H9 (cell line): ENCODE measurements around the gene SEMA3G. TPM values are rescaled to one million over a fixed set of nuclear protein-coding genes. Genes with fewer than 3 reads are reported as not detected.

Source experiments
- DNase-seq: peaks from one replicate; pipeline ENCODE4 v3.0.0-alpha.2; 2017
- H2AFZ ChIP-seq: one replicate; pipeline ENCODE4 v1.6.1; 2013; ENCODE audit warnings: mild to moderate bottlenecking, low read length, control low read depth, moderate library complexity
- H2AK5ac ChIP-seq: 2 replicates; pipeline ENCODE4 v1.6.1; 2013; ENCODE audit warnings: low read length, control low read depth, mixed read lengths; ENCODE audit not compliant: insufficient read length
- H2BK120ac ChIP-seq: one replicate; pipeline ENCODE4 v1.6.1; 2013; ENCODE audit warnings: low read depth, mild to moderate bottlenecking, low read length, control low read depth, inconsistent platforms; ENCODE audit not compliant: poor library complexity, severe bottlenecking
- H2BK12ac ChIP-seq: 2 replicates; pipeline ENCODE4 v1.6.1; 2013; ENCODE audit warnings: low read length, control low read depth, mixed read lengths, low read depth; ENCODE audit not compliant: insufficient read length
- H2BK15ac ChIP-seq: 2 replicates; pipeline ENCODE4 v1.6.1; 2013; ENCODE audit warnings: low read depth, low read length, control low read depth
- H2BK20ac ChIP-seq: one replicate; pipeline ENCODE4 v1.6.1; 2013; ENCODE audit warnings: low read depth, mild to moderate bottlenecking, low read length, control low read depth, inconsistent platforms; ENCODE audit not compliant: poor library complexity, severe bottlenecking
- H2BK5ac ChIP-seq: 2 replicates; pipeline ENCODE4 v1.6.1; 2013; ENCODE audit warnings: low read length, control low read depth, mixed read lengths; ENCODE audit not compliant: insufficient read length
- H3K14ac ChIP-seq: 2 replicates; pipeline ENCODE4 v1.6.1; 2013; ENCODE audit warnings: low read length, control low read depth; ENCODE audit not compliant: insufficient read depth
- H3K18ac ChIP-seq: 2 replicates; pipeline ENCODE4 v1.6.1; 2013; ENCODE audit warnings: low read depth, mild to moderate bottlenecking, mixed read lengths, low read length, control low read depth; ENCODE audit not compliant: insufficient read length
- H3K23ac ChIP-seq: 2 replicates; pipeline ENCODE4 v1.6.1; 2013; ENCODE audit warnings: low read length, control low read depth, mixed read lengths, low read depth; ENCODE audit not compliant: insufficient read length
- H3K23me2 ChIP-seq: 2 replicates; pipeline ENCODE4 v1.6.1; 2013; ENCODE audit warnings: low read depth, mild to moderate bottlenecking, mixed read lengths, low read length, control low read depth; ENCODE audit not compliant: insufficient read length, poor library complexity, severe bottlenecking
- H3K27ac ChIP-seq: 2 replicates; pipeline ENCODE4 v1.5.1; 2013; ENCODE audit warnings: low read length, control low read depth, mixed read lengths, low read depth; ENCODE audit not compliant: insufficient read length
- H3K27me3 ChIP-seq: 2 replicates; pipeline ENCODE4 v1.6.1; 2013; ENCODE audit warnings: low read length, control low read depth, inconsistent platforms; ENCODE audit not compliant: insufficient read depth
- H3K4ac ChIP-seq: 2 replicates; pipeline ENCODE4 v1.6.1; 2013; ENCODE audit warnings: low read depth, mild to moderate bottlenecking, control low read depth, inconsistent platforms, low read length, moderate library complexity
- H3K4me1 ChIP-seq: 2 replicates; pipeline ENCODE4 v1.6.1; 2013; ENCODE audit warnings: low read length, control low read depth, inconsistent platforms; ENCODE audit not compliant: insufficient read depth
- H3K4me2 ChIP-seq: 2 replicates; pipeline ENCODE4 v1.6.1; 2013; ENCODE audit warnings: low read length, control low read depth, mixed read lengths; ENCODE audit not compliant: insufficient read length, insufficient read depth
- H3K56ac ChIP-seq: 2 replicates; pipeline ENCODE4 v1.6.1; 2013; ENCODE audit warnings: low read depth, mild to moderate bottlenecking, mixed read lengths, low read length, control low read depth; ENCODE audit not compliant: insufficient read length
- H3K79me1 ChIP-seq: 2 replicates; pipeline ENCODE4 v1.6.1; 2013; ENCODE audit warnings: low read depth, mild to moderate bottlenecking, moderate library complexity, low read length, control low read depth, inconsistent platforms; ENCODE audit not compliant: insufficient read depth, poor library complexity, severe bottlenecking
- H3K79me2 ChIP-seq: 2 replicates; pipeline ENCODE4 v1.6.1; 2013; ENCODE audit warnings: low read length, control low read depth, inconsistent platforms; ENCODE audit not compliant: insufficient read depth
- H3K9ac ChIP-seq: 2 replicates; pipeline ENCODE4 v1.6.1; 2013; ENCODE audit warnings: low read length, control low read depth, mixed read lengths; ENCODE audit not compliant: insufficient read length; ENCODE audit errors: extremely low read depth
- H3K9me3 ChIP-seq: one replicate; pipeline ENCODE4 v1.6.1; 2013; ENCODE audit warnings: low read depth, low read length, inconsistent platforms; ENCODE audit not compliant: control insufficient read depth
- H3T11ph ChIP-seq: one replicate; pipeline ENCODE4 v1.6.1; 2013; ENCODE audit warnings: mild to moderate bottlenecking, low read length, control low read depth, inconsistent platforms
- H4K20me1 ChIP-seq: one replicate; pipeline ENCODE4 v1.6.1; 2013; ENCODE audit not compliant: control insufficient read depth, insufficient read length, insufficient read depth
- H4K5ac ChIP-seq: 2 replicates; pipeline ENCODE4 v1.6.1; 2013; ENCODE audit warnings: low read depth, mild to moderate bottlenecking, mixed read lengths, low read length, control low read depth; ENCODE audit not compliant: insufficient read length
- H4K8ac ChIP-seq: replicated peaks from 2 replicates; pipeline ENCODE4 v1.6.1; 2013; ENCODE audit warnings: low read length, control low read depth, mixed read lengths, low read depth; ENCODE audit not compliant: insufficient read length
- H4K91ac ChIP-seq: 2 replicates; pipeline ENCODE4 v1.6.1; 2013; ENCODE audit warnings: low read depth, mild to moderate bottlenecking, moderate library complexity, mixed read lengths, low read length, control low read depth; ENCODE audit not compliant: insufficient read length
- H3K27ac Mint-ChIP-seq, 3 experiments: 2 replicates in 2 of 3; 3 replicates in 1 of 3; pipeline ENCODE4 v1.8.0; 2020 to 2021; ENCODE audit warnings: mixed read lengths in 3 of 3, mild to moderate bottlenecking in 1 of 3, moderate library complexity in 1 of 3
- H3K27me3 Mint-ChIP-seq: 2 replicates; pipeline ENCODE4 v1.8.0; 2021; ENCODE audit warnings: low read depth, mild to moderate bottlenecking, moderate library complexity, mixed read lengths
- H3K36me3 Mint-ChIP-seq, 3 experiments: 2 replicates in 2 of 3; 3 replicates in 1 of 3; pipeline ENCODE4 v1.8.0; 2020 to 2021; ENCODE audit warnings: low read depth in 3 of 3, mixed read lengths in 3 of 3; ENCODE audit not compliant: insufficient read depth in 1 of 3
- H3K4me1 Mint-ChIP-seq, 2 experiments: 2 replicates each; pipeline ENCODE4 v1.8.0; 2020; ENCODE audit warnings: mixed read lengths in 2 of 2
- H3K4me3 Mint-ChIP-seq, 2 experiments: 2 replicates in 1 of 2; 3 replicates in 1 of 2; pipeline ENCODE4 v1.8.0; 2020 to 2021; ENCODE audit warnings: mild to moderate bottlenecking in 2 of 2, mixed read lengths in 2 of 2, moderate library complexity in 1 of 2
- H3K9me3 Mint-ChIP-seq, 2 experiments: 2 replicates in 1 of 2; 3 replicates in 1 of 2; pipeline ENCODE4 v1.8.0; 2020; ENCODE audit warnings: mild to moderate bottlenecking in 2 of 2, mixed read lengths in 2 of 2, moderate library complexity in 1 of 2
- WGBS: extraction: QIAGEN DNeasy Blood & Tissue Kit; methylation state at CpG from one replicate; pipeline ENCODE4 v1.1.7; 2013; ENCODE audit warnings: missing lambda C conversion rate, low lambda C conversion rate, mixed read lengths; ENCODE audit not compliant: insufficient read length; ENCODE audit errors: extremely low coverage; 5-methylcytosine and 5-hydroxymethylcytosine counted together
- total RNA-seq: library from RNA; stranded (reverse); gene quantifications from 2 replicates; pipeline ENCODE4 v1.2.1, GENCODE V29; 2021
- TF ChIP-seq, protein P1 (sequence below): fragments of 200-600 bp; sonication (generic); conservative IDR thresholded peaks from 3 replicates; pipeline ENCODE4 v1.8.0; 2021; ENCODE audit warnings: antibody characterized with exemption, mild to moderate bottlenecking

SEMA3G gene
- total RNA-seq, 1 experiment from 2014 or later = 2.4 TPM

DNA sequence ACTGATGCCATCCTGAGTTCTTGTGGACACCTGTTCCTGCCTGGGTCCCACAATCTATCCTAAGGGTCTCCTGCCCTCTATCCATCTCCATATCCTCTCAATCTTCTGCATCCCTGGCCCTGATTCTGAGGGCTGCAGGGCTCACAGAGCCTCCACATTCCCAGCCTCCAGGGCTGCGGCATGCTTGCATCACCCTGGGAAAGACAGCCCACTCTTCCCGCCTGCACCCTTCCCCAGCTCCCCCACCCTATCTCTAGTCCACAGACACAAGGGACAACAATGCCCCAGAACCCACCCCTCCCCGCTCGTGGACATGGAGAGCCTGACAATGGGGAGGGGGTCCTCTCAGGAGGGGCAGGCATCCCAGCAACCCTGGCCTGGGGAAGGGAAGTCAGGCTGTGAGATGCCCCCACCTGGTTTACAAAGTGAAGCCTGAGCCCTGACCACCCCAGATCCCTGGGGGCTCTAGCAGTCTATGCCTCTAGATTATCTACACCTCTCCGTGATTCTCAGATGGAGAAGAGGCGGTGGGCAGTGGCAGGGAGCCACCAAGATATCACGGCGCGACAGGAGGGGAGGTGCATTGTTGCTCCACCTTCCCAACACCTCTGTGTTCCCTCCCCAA is 10.3 kb downstream of the SEMA3G start:
- Histone ChIP-seq H4K8ac (no peak overlapping the region), H4K5ac (no peak overlapping the region), H3K9me3 (no peaks in the 10 kb centered on the region), H3K56ac (no peak overlapping the region), H2AFZ (no peak overlapping the region), H2AK5ac (no peak overlapping the region), H3K4me2 (no peak overlapping the region), H3T11ph (no peak overlapping the region), H4K91ac (no peak overlapping the region), H3K27ac (no peak overlapping the region), H3K27me3 (no peaks in the 10 kb centered on the region), H2BK12ac (no peak overlapping the region), H2BK15ac (no peak overlapping the region), H4K20me1 (no peaks in the 10 kb centered on the region), H2BK20ac (no peak overlapping the region), H3K4me1 (no peaks in the 10 kb centered on the region), H3K23me2 (no peaks in the 10 kb centered on the region), H2BK120ac (no peak overlapping the region), H3K9ac (no peak overlapping the region), H3K4ac (no peak overlapping the region), H3K79me2 (no peaks in the 10 kb centered on the region), H3K79me1 (no peaks in the 10 kb centered on the region), H2BK5ac (no peak overlapping the region), H3K23ac (no peak overlapping the region), H3K14ac (no peak overlapping the region), H3K18ac (no peak overlapping the region)
- Mint-ChIP-seq H3K9me3 (no peaks in the 10 kb centered on the region), H3K27ac (peak overlapping the region in 2 of 3 experiments; percentile 41 to 61; a peak in 2 of 7 replicates), H3K36me3 (no peaks in the 10 kb centered on the region), H3K4me1 (peaks cover 14 to 24% of the 10 kb centered on the region in 2 experiments), H3K27me3 (peaks cover under 1% of the 10 kb centered on the region; the same call in 1 of the 2 replicates), H3K4me3 (no peak overlapping the region; a peak in 1 of 5 replicates)
- WGBS = no CpG with 5 or more reads among the region's 9 CpGs
- DNase-seq = peak; percentile 22
- TF ChIP-seq, protein P1, sequence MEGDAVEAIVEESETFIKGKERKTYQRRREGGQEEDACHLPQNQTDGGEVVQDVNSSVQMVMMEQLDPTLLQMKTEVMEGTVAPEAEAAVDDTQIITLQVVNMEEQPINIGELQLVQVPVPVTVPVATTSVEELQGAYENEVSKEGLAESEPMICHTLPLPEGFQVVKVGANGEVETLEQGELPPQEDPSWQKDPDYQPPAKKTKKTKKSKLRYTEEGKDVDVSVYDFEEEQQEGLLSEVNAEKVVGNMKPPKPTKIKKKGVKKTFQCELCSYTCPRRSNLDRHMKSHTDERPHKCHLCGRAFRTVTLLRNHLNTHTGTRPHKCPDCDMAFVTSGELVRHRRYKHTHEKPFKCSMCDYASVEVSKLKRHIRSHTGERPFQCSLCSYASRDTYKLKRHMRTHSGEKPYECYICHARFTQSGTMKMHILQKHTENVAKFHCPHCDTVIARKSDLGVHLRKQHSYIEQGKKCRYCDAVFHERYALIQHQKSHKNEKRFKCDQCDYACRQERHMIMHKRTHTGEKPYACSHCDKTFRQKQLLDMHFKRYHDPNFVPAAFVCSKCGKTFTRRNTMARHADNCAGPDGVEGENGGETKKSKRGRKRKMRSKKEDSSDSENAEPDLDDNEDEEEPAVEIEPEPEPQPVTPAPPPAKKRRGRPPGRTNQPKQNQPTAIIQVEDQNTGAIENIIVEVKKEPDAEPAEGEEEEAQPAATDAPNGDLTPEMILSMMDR = no peak
